ENCODE measurements around the gene XDH. TPM values are rescaled to one million over a fixed set of nuclear protein-coding genes. Genes with fewer than 3 reads are reported as not detected.

XDH gene
- total RNA-seq, 6 experiments from 2014 or later: 0.88 to 2.0 (median 1.5) TPM

DNA sequence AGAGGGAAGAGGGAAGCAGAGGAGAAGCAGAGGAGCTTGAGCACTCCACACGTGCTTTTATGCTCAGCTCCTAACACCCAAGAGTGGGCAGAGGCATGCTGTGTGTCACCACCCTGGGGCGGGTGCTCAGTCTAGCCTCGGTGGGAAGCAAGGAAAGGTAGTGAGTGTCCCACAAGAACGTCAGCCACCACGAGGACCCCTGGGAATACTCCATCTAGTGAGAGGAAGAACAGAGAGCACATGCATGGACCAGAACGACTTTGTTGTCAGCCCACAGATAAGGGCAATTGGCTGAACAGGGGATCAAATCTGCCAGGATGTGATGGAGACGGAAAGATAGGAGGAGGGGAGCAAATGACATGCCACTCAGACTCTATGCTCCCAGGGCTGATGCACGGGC lies 83.4 kb downstream of the XDH start:
- Mint-ChIP-seq H3K4me1 (ENCODE audit: low read depth) (peaks cover 30% of the 10 kb centered on the region), H3K27me3 (ENCODE audit: insufficient read depth) (peaks cover 1% of the 10 kb centered on the region), H3K9me3 (no peaks in the 10 kb centered on the region), H3K4me3 (no peak overlapping the region), H3K36me3 (ENCODE audit: low read depth) (no peaks in the 10 kb centered on the region), H3K27ac (no peak overlapping the region)
- no peak for TF ChIP-seq CTCF (IDR thresholded peaks at IDR 0.05)
- DNase-seq: no peak

DNA sequence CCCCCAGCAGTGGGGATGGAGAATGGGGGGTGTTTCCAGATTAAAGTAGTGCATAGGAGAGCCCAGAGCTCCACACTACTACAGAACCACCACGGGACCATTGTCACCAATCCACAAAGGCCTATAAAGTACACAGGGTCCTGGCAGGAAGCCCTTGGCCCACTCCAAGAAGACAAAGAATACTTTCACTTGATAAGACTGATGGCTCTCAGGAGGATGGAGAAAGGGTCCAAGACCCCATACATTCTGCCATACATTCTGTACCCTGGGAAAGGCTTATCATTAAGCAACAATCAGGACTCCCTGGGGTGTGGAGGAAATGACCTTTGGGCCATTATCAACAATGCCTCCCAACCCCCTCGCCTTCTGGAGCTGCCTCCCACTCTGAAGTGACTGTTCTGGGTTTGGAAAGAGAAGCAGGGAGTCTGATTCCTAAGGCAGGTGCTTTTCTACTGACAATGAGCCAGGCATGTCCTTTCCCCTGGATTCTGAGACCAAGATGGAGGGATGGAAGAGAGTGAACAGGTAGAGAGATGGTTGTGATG lies 85.4 kb downstream of the XDH start:
- H3K27ac Mint-ChIP-seq: no peak overlapping the region
- no peak for TF ChIP-seq CTCF (IDR thresholded peaks at IDR 0.05)
- H3K36me3 Mint-ChIP-seq (ENCODE audit: low read depth): no peaks in the 10 kb centered on the region
- H3K9me3 Mint-ChIP-seq: no peaks in the 10 kb centered on the region
- no peak for DNase-seq
- peaks cover 1% of the 10 kb centered on the region for H3K27me3 Mint-ChIP-seq (ENCODE audit: insufficient read depth)
- peaks cover 21% of the 10 kb centered on the region for H3K4me1 Mint-ChIP-seq (ENCODE audit: low read depth)
- H3K4me3 Mint-ChIP-seq: no peak overlapping the region

DNA sequence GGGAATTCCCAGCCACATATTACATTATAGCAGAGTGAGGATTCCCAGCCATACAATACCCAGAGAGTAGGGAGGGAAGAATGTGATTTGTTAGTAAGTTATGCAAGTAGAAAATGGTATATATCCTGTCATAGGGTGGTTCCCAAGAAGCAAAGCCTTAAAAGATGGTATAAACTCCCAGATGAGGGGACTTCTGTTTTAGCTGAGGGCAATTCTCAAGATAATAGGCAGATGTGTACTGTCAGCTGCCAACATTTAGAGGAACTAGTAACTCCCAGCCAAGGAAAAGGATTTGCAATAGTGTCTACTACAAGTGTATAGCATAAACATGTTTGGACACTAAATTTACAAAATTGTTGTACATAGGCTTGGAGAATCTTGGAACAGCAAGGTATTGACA lies 86.5 kb downstream of the XDH start:
- no peak for DNase-seq
- no peak overlapping the region for H3K27ac Mint-ChIP-seq
- no peaks in the 10 kb centered on the region for H3K9me3 Mint-ChIP-seq
- H3K4me1 Mint-ChIP-seq (ENCODE audit: low read depth): peaks cover 22% of the 10 kb centered on the region
- H3K27me3 Mint-ChIP-seq (ENCODE audit: insufficient read depth): peaks cover 1% of the 10 kb centered on the region
- no peak for TF ChIP-seq CTCF (IDR thresholded peaks at IDR 0.05)
- no peak overlapping the region for H3K4me3 Mint-ChIP-seq
- H3K36me3 Mint-ChIP-seq (ENCODE audit: low read depth): no peaks in the 10 kb centered on the region

- Mint-ChIP-seq H3K27me3 (ENCODE audit: insufficient read depth) (peaks cover 1% of the 10 kb centered on the region), H3K27ac (no peak overlapping the region), H3K9me3 (no peaks in the 10 kb centered on the region), H3K36me3 (ENCODE audit: low read depth) (no peaks in the 10 kb centered on the region), H3K4me1 (ENCODE audit: low read depth) (peaks cover 27% of the 10 kb centered on the region), H3K4me3 (no peak overlapping the region)
- DNase-seq: no peak
- no peak for TF ChIP-seq CTCF (IDR thresholded peaks at IDR 0.05)
These were observed 87.0 kb downstream of the XDH start for GRCh38 chr2:31327505-31327904.

- Mint-ChIP-seq H3K36me3 (ENCODE audit: low read depth) (no peaks in the 10 kb centered on the region), H3K27ac (peak overlapping the region; percentile 64), H3K9me3 (no peaks in the 10 kb centered on the region), H3K4me1 (ENCODE audit: low read depth) (peaks cover 49% of the 10 kb centered on the region), H3K4me3 (peak overlapping the region; percentile 81), H3K27me3 (ENCODE audit: insufficient read depth) (no peaks in the 10 kb centered on the region)
- no peak for TF ChIP-seq CTCF (IDR thresholded peaks at IDR 0.05)
- DNase-seq: no peak
These were observed 90.4 kb downstream of the XDH start for GRCh38 chr2:31324016-31324633.

Data from HFFc6 (cell line).